Activated gamma-delta T cell treated with Interleukin-2 at 50 U/mL for 16 hours (primary cell): Measurements from ENCODE around the gene FAM163B.

Experiments used
- DNase-seq: peaks from one replicate; pipeline ENCODE4 v3.0.0-alpha.2; 2020

The FAM163B gene

GRCh38 chr9:133615606-133616188, 6.5 kb upstream of the FAM163B start:
- no peak for DNase-seq

GRCh38 chr9:133615186-133615585, 6.0 kb upstream of the FAM163B start:
- no peak for DNase-seq

GRCh38 chr9:133614678-133615077, 5.5 kb upstream of the FAM163B start:
- DNase-seq, result no peak

- no peak for DNase-seq
Measured at GRCh38 chr9:133614056-133614455, 4.9 kb upstream of the FAM163B start.

- DNase-seq, result no peak
Measured at GRCh38 chr9:133613432-133613831, 4.2 kb upstream of the FAM163B start.

- no peak for DNase-seq
Measured at GRCh38 chr9:133612816-133613215, 3.6 kb upstream of the FAM163B start.

GRCh38 chr9:133612051-133612450, 2.9 kb upstream of the FAM163B start:
- DNase-seq, result no peak

- no peak for DNase-seq
Measured at GRCh38 chr9:133610845-133611244, 1.7 kb upstream of the FAM163B start.

GRCh38 chr9:133608889-133609288, 300 bp downstream of the FAM163B start:
- no peak for DNase-seq

- DNase-seq, result no peak
Measured at GRCh38 chr9:133608382-133608781, 807 bp downstream of the FAM163B start.

- no peak for DNase-seq
Measured at GRCh38 chr9:133607976-133608375, 1.2 kb downstream of the FAM163B start.

GRCh38 chr9:133607381-133607780, 1.8 kb downstream of the FAM163B start:
- DNase-seq, result no peak

GRCh38 chr9:133606708-133607025, 2.5 kb downstream of the FAM163B start:
- no peak for DNase-seq

GRCh38 chr9:133605856-133606707, 3.1 kb downstream of the FAM163B start:
- DNase-seq, result no peak

- no peak for DNase-seq
Measured at GRCh38 chr9:133605446-133605845, 3.7 kb downstream of the FAM163B start.

- DNase-seq, result no peak
Measured at GRCh38 chr9:133604856-133605255, 4.3 kb downstream of the FAM163B start.

GRCh38 chr9:133604214-133604613, 5.0 kb downstream of the FAM163B start:
- DNase-seq, result peak; percentile 42

GRCh38 chr9:133603135-133603927, 5.9 kb downstream of the FAM163B start:
- DNase-seq, result no peak

GRCh38 chr9:133602277-133602676, 6.9 kb downstream of the FAM163B start:
- DNase-seq, result no peak

- DNase-seq, result no peak
Measured at GRCh38 chr9:133601746-133602145, 7.4 kb downstream of the FAM163B start.

- DNase-seq, result no peak
Measured at GRCh38 chr9:133600739-133601138, 8.4 kb downstream of the FAM163B start.

- DNase-seq, result no peak
Measured at GRCh38 chr9:133599470-133600173, 9.6 kb downstream of the FAM163B start.

- DNase-seq, result no peak
Measured at GRCh38 chr9:133598978-133599377, 10.2 kb downstream of the FAM163B start.
